ENCODE results near the gene PAK5. TPM values are rescaled to one million over a fixed set of nuclear protein-coding genes. Genes with fewer than 3 reads are reported as not detected.

The PAK5 gene
- total RNA-seq, 4 donors from 2014 or later = 0.22 TPM; not detected in 3

DNA sequence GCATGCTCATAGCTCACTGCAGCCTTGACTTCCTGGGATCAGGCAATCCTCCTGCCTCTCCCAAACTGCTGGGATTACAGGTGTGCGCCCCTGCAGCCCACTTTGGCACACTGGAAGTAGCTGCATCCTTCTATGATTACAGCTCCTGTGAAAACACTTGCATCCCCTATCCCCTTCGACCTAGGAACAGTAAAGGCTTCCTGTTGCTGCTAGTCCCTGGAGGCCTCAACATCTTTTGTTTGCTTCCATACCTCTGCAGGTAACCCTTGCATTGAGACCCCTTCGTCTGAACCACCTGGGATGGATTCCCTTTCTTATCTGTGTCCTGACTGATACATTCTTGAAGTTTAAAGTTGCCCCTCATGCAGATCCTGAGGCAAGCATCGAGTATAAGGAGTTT, 152.4 kb downstream of the PAK5 start:
- H3K27me3 ChIP-seq = no peaks in the 10 kb centered on the region
- DNase-seq (ENCODE audit: low spot score in 2 of 2) = no peak
- WGBS, 2 donors = 54 to 64% methylated on average over 4 of the region's 4 CpGs
- no peak overlapping the region for H3K4me3 ChIP-seq
- no peaks in the 10 kb centered on the region for H3K4me1 ChIP-seq
- no peak overlapping the region for H3K27ac ChIP-seq
- no peak for TF ChIP-seq EP300 (IDR thresholded peaks at IDR 0.05)
- TF ChIP-seq POLR2A (IDR thresholded peaks at IDR 0.05) = no peak
- H3K36me3 ChIP-seq = no peaks in the 10 kb centered on the region
- H3K9me3 ChIP-seq = no peaks in the 10 kb centered on the region

- H3K27ac ChIP-seq = no peak overlapping the region
- H3K4me3 ChIP-seq = no peak overlapping the region
- TF ChIP-seq EP300 (IDR thresholded peaks at IDR 0.05) (no peak), POLR2A (IDR thresholded peaks at IDR 0.05) (no peak), CTCF (IDR thresholded peaks at IDR 0.05) (no peak)
- H3K9me3 ChIP-seq = no peaks in the 10 kb centered on the region
- no peaks in the 10 kb centered on the region for H3K27me3 ChIP-seq
- no peaks in the 10 kb centered on the region for H3K36me3 ChIP-seq
- H3K4me1 ChIP-seq = no peaks in the 10 kb centered on the region
- no peak for DNase-seq (ENCODE audit: low spot score in 2 of 2)
These were observed 152.9 kb downstream of the PAK5 start for GRCh38 chr20:9686001-9686400.

GRCh38 chr20:9685011-9685410, 153.9 kb downstream of the PAK5 start:
- H3K4me3 ChIP-seq = no peak overlapping the region
- H3K9me3 ChIP-seq = no peaks in the 10 kb centered on the region
- DNase-seq (ENCODE audit: low spot score in 2 of 2) = no peak
- H3K27me3 ChIP-seq = no peaks in the 10 kb centered on the region
- no peaks in the 10 kb centered on the region for H3K36me3 ChIP-seq
- no peak overlapping the region for H3K27ac ChIP-seq
- no peaks in the 10 kb centered on the region for H3K4me1 ChIP-seq
- TF ChIP-seq EP300 (IDR thresholded peaks at IDR 0.05) (no peak), POLR2A (IDR thresholded peaks at IDR 0.05) (no peak), CTCF (IDR thresholded peaks at IDR 0.05) (no peak)

- H3K27ac ChIP-seq = no peak overlapping the region
- WGBS, 2 donors = 82 to 86% methylated on average over 3 of the region's 3 CpGs
These were observed 161.7 kb downstream of the PAK5 start for GRCh38 chr20:9677100-9677623.

GRCh38 chr20:9672981-9673380, 165.9 kb downstream of the PAK5 start:
- DNase-seq (ENCODE audit: low spot score in 2 of 2) = no peak
- Histone ChIP-seq H3K36me3 (no peaks in the 10 kb centered on the region), H3K27ac (no peak overlapping the region), H3K27me3 (no peaks in the 10 kb centered on the region), H3K4me3 (no peak overlapping the region), H3K9me3 (no peaks in the 10 kb centered on the region), H3K4me1 (no peaks in the 10 kb centered on the region)
- TF ChIP-seq CTCF (IDR thresholded peaks at IDR 0.05) (no peak), POLR2A (IDR thresholded peaks at IDR 0.05) (no peak), EP300 (IDR thresholded peaks at IDR 0.05) (no peak)

More at GRCh38 chr20:9677100-9677623, 161.7 kb downstream of the PAK5 start:
- no peak for TF ChIP-seq CTCF (IDR thresholded peaks at IDR 0.05)
- TF ChIP-seq EP300 (IDR thresholded peaks at IDR 0.05) = no peak
- no peak for TF ChIP-seq POLR2A (IDR thresholded peaks at IDR 0.05)
- DNase-seq (ENCODE audit: low spot score in 2 of 2) = no peak
- no peaks in the 10 kb centered on the region for H3K9me3 ChIP-seq
- no peak overlapping the region for H3K4me3 ChIP-seq
- no peaks in the 10 kb centered on the region for H3K4me1 ChIP-seq
- no peaks in the 10 kb centered on the region for H3K36me3 ChIP-seq
- H3K27me3 ChIP-seq = no peaks in the 10 kb centered on the region

DNA sequence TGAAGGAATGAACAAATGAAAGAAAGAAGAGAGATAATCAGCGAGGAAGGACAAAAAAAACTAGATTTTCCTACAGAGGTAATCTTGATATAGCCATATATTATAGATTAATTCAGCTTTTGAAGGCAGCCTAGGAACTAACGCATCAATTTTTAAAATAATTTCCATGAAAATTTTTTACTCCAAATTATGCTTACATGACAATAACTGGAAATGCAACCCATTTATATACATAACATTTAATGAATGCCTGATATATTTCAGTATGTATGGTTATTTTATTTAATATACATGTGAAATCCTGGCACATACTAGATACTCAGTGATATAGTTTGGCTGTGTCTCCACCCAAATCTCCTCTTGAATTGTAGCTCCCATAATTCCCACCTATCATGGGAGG, 166.8 kb downstream of the PAK5 start:
- no peaks in the 10 kb centered on the region for H3K9me3 ChIP-seq
- H3K27ac ChIP-seq = no peak overlapping the region
- no peaks in the 10 kb centered on the region for H3K27me3 ChIP-seq
- no peak for TF ChIP-seq CTCF (IDR thresholded peaks at IDR 0.05)
- TF ChIP-seq EP300 (IDR thresholded peaks at IDR 0.05) = no peak
- TF ChIP-seq POLR2A (IDR thresholded peaks at IDR 0.05) = no peak
- whole genome bisulfite sequencing, 2 donors = 84 to 86% methylated on average over 2 of the region's 2 CpGs
- DNase-seq (ENCODE audit: low spot score in 2 of 2) = no peak
- no peaks in the 10 kb centered on the region for H3K36me3 ChIP-seq
- no peaks in the 10 kb centered on the region for H3K4me1 ChIP-seq
- H3K4me3 ChIP-seq = no peak overlapping the region
